ENCODE results near the gene KATNBL1. TPM values are rescaled to one million over a fixed set of nuclear protein-coding genes. Genes with fewer than 3 reads are reported as not detected.

KATNBL1 gene
- total and polyA plus RNA-seq, 4 donors: 6.4 to 26.2 (median 22.0) TPM

DNA sequence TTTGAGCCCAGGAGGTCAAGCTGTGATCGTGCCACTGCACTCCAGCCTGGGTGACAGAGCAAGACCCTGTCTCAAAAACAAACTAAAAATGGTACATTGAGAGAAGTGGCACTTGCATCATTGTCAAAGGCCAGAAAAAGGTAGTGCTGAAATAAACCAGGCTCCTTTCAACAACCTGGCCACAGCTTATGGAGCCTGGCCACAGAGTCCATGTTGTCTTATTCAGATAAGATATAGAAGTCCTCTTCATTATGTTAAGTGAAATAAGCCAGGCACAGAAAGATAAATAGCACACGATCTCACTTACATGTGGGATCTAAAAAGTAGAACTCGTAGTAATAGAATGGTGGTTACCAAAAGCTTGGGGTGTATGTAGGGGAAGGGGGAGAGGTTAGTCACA is 49.7 kb upstream of the KATNBL1 start:
- H3K4me1 ChIP-seq (ENCODE audit: control insufficient read depth in 4 of 4, insufficient read depth in 4 of 4, low read length in 3 of 4): no peaks in the 10 kb centered on the region
- no peak for DNase-seq (ENCODE audit: low spot score)
- 93% methylated on average over 3 of the region's 3 CpGs for WGBS
- no peaks in the 10 kb centered on the region for H3K27me3 ChIP-seq (ENCODE audit: control insufficient read depth in 4 of 4, insufficient read depth in 4 of 4, low read length in 3 of 4)
- H3K9ac ChIP-seq (ENCODE audit: low read depth in 1 of 2, low read length in 2 of 2): no peak overlapping the region
- no peak overlapping the region for H3K27ac ChIP-seq (ENCODE audit: low read depth in 1 of 2, low read length in 2 of 2)
- H3K36me3 ChIP-seq (ENCODE audit: control insufficient read depth in 4 of 4, insufficient read depth in 3 of 4, low read depth in 1 of 4, low read length in 3 of 4): peaks cover 3 to 23% (median 12%) of the 10 kb centered on the region in 4 donors
- TF ChIP-seq RAD21 (IDR thresholded peaks at IDR 0.05) (no peak), SP1 (IDR thresholded peaks at IDR 0.05) (no peak), FOXA2 (IDR thresholded peaks at IDR 0.05) (no peak), HNF4G (IDR thresholded peaks at IDR 0.05) (no peak), GABPA (IDR thresholded peaks at IDR 0.05 in 1 of 2, conservative IDR thresholded peaks at IDR 0.05 in 1 of 2) (no peak), JUND (IDR thresholded peaks at IDR 0.05) (no peak), RXRA (IDR thresholded peaks at IDR 0.05) (no peak), FOXA1 (IDR thresholded peaks at IDR 0.05) (no peak), EGR1 (IDR thresholded peaks at IDR 0.05; ENCODE audit: low read depth in 2 of 2) (no peak), YY1 (IDR thresholded peaks at IDR 0.05) (no peak), NR2F2 (IDR thresholded peaks at IDR 0.05) (no peak), TAF1 (conservative IDR thresholded peaks at IDR 0.05) (no peak), HNF4A (conservative IDR thresholded peaks at IDR 0.05) (no peak)
- TF ChIP-seq, protein P1, sequence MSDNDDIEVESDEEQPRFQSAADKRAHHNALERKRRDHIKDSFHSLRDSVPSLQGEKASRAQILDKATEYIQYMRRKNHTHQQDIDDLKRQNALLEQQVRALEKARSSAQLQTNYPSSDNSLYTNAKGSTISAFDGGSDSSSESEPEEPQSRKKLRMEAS (IDR thresholded peaks at IDR 0.05): no peak
- TF ChIP-seq, protein P2, sequence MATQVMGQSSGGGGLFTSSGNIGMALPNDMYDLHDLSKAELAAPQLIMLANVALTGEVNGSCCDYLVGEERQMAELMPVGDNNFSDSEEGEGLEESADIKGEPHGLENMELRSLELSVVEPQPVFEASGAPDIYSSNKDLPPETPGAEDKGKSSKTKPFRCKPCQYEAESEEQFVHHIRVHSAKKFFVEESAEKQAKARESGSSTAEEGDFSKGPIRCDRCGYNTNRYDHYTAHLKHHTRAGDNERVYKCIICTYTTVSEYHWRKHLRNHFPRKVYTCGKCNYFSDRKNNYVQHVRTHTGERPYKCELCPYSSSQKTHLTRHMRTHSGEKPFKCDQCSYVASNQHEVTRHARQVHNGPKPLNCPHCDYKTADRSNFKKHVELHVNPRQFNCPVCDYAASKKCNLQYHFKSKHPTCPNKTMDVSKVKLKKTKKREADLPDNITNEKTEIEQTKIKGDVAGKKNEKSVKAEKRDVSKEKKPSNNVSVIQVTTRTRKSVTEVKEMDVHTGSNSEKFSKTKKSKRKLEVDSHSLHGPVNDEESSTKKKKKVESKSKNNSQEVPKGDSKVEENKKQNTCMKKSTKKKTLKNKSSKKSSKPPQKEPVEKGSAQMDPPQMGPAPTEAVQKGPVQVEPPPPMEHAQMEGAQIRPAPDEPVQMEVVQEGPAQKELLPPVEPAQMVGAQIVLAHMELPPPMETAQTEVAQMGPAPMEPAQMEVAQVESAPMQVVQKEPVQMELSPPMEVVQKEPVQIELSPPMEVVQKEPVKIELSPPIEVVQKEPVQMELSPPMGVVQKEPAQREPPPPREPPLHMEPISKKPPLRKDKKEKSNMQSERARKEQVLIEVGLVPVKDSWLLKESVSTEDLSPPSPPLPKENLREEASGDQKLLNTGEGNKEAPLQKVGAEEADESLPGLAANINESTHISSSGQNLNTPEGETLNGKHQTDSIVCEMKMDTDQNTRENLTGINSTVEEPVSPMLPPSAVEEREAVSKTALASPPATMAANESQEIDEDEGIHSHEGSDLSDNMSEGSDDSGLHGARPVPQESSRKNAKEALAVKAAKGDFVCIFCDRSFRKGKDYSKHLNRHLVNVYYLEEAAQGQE (IDR thresholded peaks at IDR 0.05): no peak
- TF ChIP-seq, protein P3, sequence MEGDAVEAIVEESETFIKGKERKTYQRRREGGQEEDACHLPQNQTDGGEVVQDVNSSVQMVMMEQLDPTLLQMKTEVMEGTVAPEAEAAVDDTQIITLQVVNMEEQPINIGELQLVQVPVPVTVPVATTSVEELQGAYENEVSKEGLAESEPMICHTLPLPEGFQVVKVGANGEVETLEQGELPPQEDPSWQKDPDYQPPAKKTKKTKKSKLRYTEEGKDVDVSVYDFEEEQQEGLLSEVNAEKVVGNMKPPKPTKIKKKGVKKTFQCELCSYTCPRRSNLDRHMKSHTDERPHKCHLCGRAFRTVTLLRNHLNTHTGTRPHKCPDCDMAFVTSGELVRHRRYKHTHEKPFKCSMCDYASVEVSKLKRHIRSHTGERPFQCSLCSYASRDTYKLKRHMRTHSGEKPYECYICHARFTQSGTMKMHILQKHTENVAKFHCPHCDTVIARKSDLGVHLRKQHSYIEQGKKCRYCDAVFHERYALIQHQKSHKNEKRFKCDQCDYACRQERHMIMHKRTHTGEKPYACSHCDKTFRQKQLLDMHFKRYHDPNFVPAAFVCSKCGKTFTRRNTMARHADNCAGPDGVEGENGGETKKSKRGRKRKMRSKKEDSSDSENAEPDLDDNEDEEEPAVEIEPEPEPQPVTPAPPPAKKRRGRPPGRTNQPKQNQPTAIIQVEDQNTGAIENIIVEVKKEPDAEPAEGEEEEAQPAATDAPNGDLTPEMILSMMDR (IDR thresholded peaks at IDR 0.05; ENCODE audit: low read depth, low read length, missing input control): no peak
- TF ChIP-seq, protein P4, sequence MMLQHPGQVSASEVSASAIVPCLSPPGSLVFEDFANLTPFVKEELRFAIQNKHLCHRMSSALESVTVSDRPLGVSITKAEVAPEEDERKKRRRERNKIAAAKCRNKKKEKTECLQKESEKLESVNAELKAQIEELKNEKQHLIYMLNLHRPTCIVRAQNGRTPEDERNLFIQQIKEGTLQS (IDR thresholded peaks at IDR 0.05): no peak
- TF ChIP-seq, protein P5, sequence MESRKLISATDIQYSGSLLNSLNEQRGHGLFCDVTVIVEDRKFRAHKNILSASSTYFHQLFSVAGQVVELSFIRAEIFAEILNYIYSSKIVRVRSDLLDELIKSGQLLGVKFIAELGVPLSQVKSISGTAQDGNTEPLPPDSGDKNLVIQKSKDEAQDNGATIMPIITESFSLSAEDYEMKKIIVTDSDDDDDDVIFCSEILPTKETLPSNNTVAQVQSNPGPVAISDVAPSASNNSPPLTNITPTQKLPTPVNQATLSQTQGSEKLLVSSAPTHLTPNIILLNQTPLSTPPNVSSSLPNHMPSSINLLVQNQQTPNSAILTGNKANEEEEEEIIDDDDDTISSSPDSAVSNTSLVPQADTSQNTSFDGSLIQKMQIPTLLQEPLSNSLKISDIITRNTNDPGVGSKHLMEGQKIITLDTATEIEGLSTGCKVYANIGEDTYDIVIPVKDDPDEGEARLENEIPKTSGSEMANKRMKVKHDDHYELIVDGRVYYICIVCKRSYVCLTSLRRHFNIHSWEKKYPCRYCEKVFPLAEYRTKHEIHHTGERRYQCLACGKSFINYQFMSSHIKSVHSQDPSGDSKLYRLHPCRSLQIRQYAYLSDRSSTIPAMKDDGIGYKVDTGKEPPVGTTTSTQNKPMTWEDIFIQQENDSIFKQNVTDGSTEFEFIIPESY (IDR thresholded peaks at IDR 0.05): no peak
- no peak overlapping the region for H3K4me3 ChIP-seq (ENCODE audit: low read depth in 1 of 3, low read length in 3 of 3)
- no peaks in the 10 kb centered on the region for H3K9me3 ChIP-seq (ENCODE audit: control insufficient read depth in 4 of 4, low read length in 3 of 4)
